ENCODE data around the gene MAST1.

GRCh38 chr19:12843999-12844732 is 5.9 kb downstream of the MAST1 start:
- TF ChIP-seq RAD21 (conservative IDR thresholded peaks at IDR 0.05 in 1 of 2, IDR thresholded peaks at IDR 0.05 in 1 of 2), result no peak
- TF ChIP-seq CTCF (IDR thresholded peaks at IDR 0.05), result no peak
- no peak for TF ChIP-seq EHMT2 (IDR thresholded peaks at IDR 0.05; ENCODE audit: low read depth)
- no peak for TF ChIP-seq ESRRA (IDR thresholded peaks at IDR 0.05; ENCODE audit: borderline replicate concordance, low read length)
- TF ChIP-seq CHD4 (IDR thresholded peaks at IDR 0.05; ENCODE audit: borderline replicate concordance), result no peak
- no peak for TF ChIP-seq FOSL2 (IDR thresholded peaks at IDR 0.05)
- no peak for TF ChIP-seq FOSL2 (CRISPR knock-in tag; IDR thresholded peaks at IDR 0.05)
- no peak for TF ChIP-seq JUN (IDR thresholded peaks at IDR 0.05)
- TF ChIP-seq POLR2AphosphoS2 (conservative IDR thresholded peaks at IDR 0.05; ENCODE audit: low read length), result no peak
- no peak for TF ChIP-seq POLR2A (IDR thresholded peaks at IDR 0.05; ENCODE audit: low read length)

All from A549 (cell line).